ENCODE measurements around the gene NME1. TPM values are rescaled to one million over a fixed set of nuclear protein-coding genes. Genes with fewer than 3 reads are reported as not detected.
"Not testable (repeated sequence)": the region's sequence is repeated elsewhere in the genome, so short reads cannot be mapped to it uniquely, and the experiment has no call there.

The NME1 gene
- polyA plus RNA-seq (ENCODE audit: insufficient read length): 67.4 TPM
- long read RNA-seq, donor 1, transcript NME1-203 (5 exons, 940 nt): major isoform, 105 of 132 reads
- long read RNA-seq, donor 1, partial matches to known transcripts: 22 of 132 reads
- long read RNA-seq, donor 1, other reads (novel, unspliced or antisense): 0 of 132 reads
- long read RNA-seq, donor 2, transcript NME1-203 (5 exons, 940 nt): major isoform, 121 of 133 reads
- long read RNA-seq, donor 2, partial matches to known transcripts: 9 of 133 reads
- long read RNA-seq, donor 2, other reads (novel, unspliced or antisense): 0 of 133 reads
- long read RNA-seq, donor 3, transcript NME1-203 (5 exons, 940 nt): major isoform, 78 of 86 reads
- long read RNA-seq, donor 3, partial matches to known transcripts: 7 of 86 reads
- long read RNA-seq, donor 3, other reads (novel, unspliced or antisense): 0 of 86 reads
- long read RNA-seq, donor 4, transcript NME1-203 (5 exons, 940 nt): major isoform, 13 of 32 reads
- long read RNA-seq, donor 4, partial matches to known transcripts: 19 of 32 reads
- long read RNA-seq, donor 4, other reads (novel, unspliced or antisense): 0 of 32 reads
- long read RNA-seq, donor 5, transcript NME1-203 (5 exons, 940 nt): major isoform, 164 of 198 reads
- long read RNA-seq, donor 5, partial matches to known transcripts: 32 of 198 reads
- long read RNA-seq, donor 5, other reads (novel, unspliced or antisense): 0 of 198 reads
- long read RNA-seq, donor 6, transcript NME1-203 (5 exons, 940 nt): major isoform, 113 of 151 reads
- long read RNA-seq, donor 6, partial matches to known transcripts: 38 of 151 reads
- long read RNA-seq, donor 6, other reads (novel, unspliced or antisense): 0 of 151 reads
- long read RNA-seq, donor 7, transcript NME1-203 (5 exons, 940 nt): major isoform, 152 of 187 reads
- long read RNA-seq, donor 7, partial matches to known transcripts: 27 of 187 reads
- long read RNA-seq, donor 7, other reads (novel, unspliced or antisense): 5 of 187 reads
- long read RNA-seq, donor 8, transcript NME1-203 (5 exons, 940 nt): major isoform, 36 of 38 reads
- long read RNA-seq, donor 8, partial matches to known transcripts: 0 of 38 reads
- long read RNA-seq, donor 8, other reads (novel, unspliced or antisense): 0 of 38 reads

GRCh38 chr17:51153210-51154072, at the start of gene NME1:
TSS of gene NME1 (plus strand) at chr17:51153559. CDS start at chr17:51155655, 2,096 bp downstream.
- DNase-seq: peak; percentile 99

GRCh38 chr17:51107778-51108177, 45.6 kb upstream of the NME1 start:
- DNase-seq: no peak

- not testable (repeated sequence) for DNase-seq
Measured at GRCh38 chr17:51112303-51113222, 40.8 kb upstream of the NME1 start.

GRCh38 chr17:51115179-51115578, 38.2 kb upstream of the NME1 start:
- no peak for DNase-seq

- DNase-seq: no peak
Measured at GRCh38 chr17:51118330-51119195, 34.8 kb upstream of the NME1 start.

- DNase-seq: peak; percentile 69
Measured at GRCh38 chr17:51119415-51120356, 33.7 kb upstream of the NME1 start.

- no peak for DNase-seq
Measured at GRCh38 chr17:51120357-51120738, 33.0 kb upstream of the NME1 start.

- DNase-seq: peak; percentile 95
Measured at GRCh38 chr17:51120739-51121619, 32.4 kb upstream of the NME1 start, which contains the start of gene SPAG9. TSS of gene SPAG9 (minus strand) at chr17:51120868. CDS start at chr17:51120656, 212 bp downstream.

GRCh38 chr17:51121620-51122472, 31.5 kb upstream of the NME1 start:
- DNase-seq: peak; percentile 87

GRCh38 chr17:51122473-51123115, 30.8 kb upstream of the NME1 start:
- not testable (repeated sequence) for DNase-seq

GRCh38 chr17:51124640-51125503, 28.5 kb upstream of the NME1 start:
- DNase-seq: no peak

- DNase-seq: no peak
Measured at GRCh38 chr17:51128076-51128475, 25.3 kb upstream of the NME1 start.

GRCh38 chr17:51132964-51133319, 20.4 kb upstream of the NME1 start:
- no peak for DNase-seq

GRCh38 chr17:51133365-51133764, 20.0 kb upstream of the NME1 start:
- DNase-seq: no peak
